GM23248 (cell line): ENCODE results near the gene SV2C. TPM values are rescaled to one million over a fixed set of nuclear protein-coding genes. Genes with fewer than 3 reads are reported as not detected.

Experiments used
- DNase-seq: peaks from one replicate; pipeline ENCODE4 v3.0.0-alpha.2; 2015
- H2AFZ ChIP-seq: fragments of 200-600 bp; sonication (generic); 2 replicates; pipeline ENCODE4 v1.6.1; 2016; ENCODE audit warnings: antibody characterized with exemption
- H3F3A ChIP-seq: fragments of 200-600 bp; sonication (generic); 2 replicates; pipeline ENCODE4 v1.6.1; 2016; ENCODE audit warnings: mild to moderate bottlenecking, antibody characterized with exemption, mixed run types; ENCODE audit not compliant: insufficient read depth
- H3K27ac ChIP-seq: fragments of 200-600 bp; sonication (generic); 2 replicates; pipeline ENCODE4 v1.5.1; 2016; ENCODE audit warnings: mild to moderate bottlenecking
- H3K27me3 ChIP-seq: fragments of 200-600 bp; sonication (generic); replicated peaks from 2 replicates; pipeline ENCODE4 v1.6.1; 2016; ENCODE audit warnings: mild to moderate bottlenecking; ENCODE audit not compliant: insufficient read depth
- H3K36me3 ChIP-seq: fragments of 200-600 bp; sonication (generic); 2 replicates; pipeline ENCODE4 v1.6.1; 2016; ENCODE audit warnings: low read depth, mild to moderate bottlenecking
- H3K4me1 ChIP-seq: fragments of 200-600 bp; sonication (generic); 2 replicates; pipeline ENCODE4 v1.6.1; 2016; ENCODE audit warnings: mild to moderate bottlenecking; ENCODE audit not compliant: insufficient read depth
- H3K4me2 ChIP-seq: fragments of 200-600 bp; sonication (generic); one replicate; pipeline ENCODE4 v1.6.1; 2016; ENCODE audit warnings: mild to moderate bottlenecking; ENCODE audit not compliant: unreplicated experiment
- H3K4me3 ChIP-seq: fragments of 200-600 bp; sonication (generic); 2 replicates; pipeline ENCODE4 v1.5.1; 2016; ENCODE audit warnings: mild to moderate bottlenecking
- H3K79me2 ChIP-seq: fragments of 200-600 bp; sonication (generic); 2 replicates; pipeline ENCODE4 v1.6.1; 2016; ENCODE audit warnings: mild to moderate bottlenecking; ENCODE audit not compliant: insufficient read depth
- H3K9ac ChIP-seq: fragments of 200-600 bp; sonication (generic); 2 replicates; pipeline ENCODE4 v1.6.1; 2016; ENCODE audit warnings: mild to moderate bottlenecking
- H3K9me2 ChIP-seq: fragments of 200-600 bp; sonication (generic); 2 replicates; pipeline ENCODE4 v1.6.1; 2016; ENCODE audit warnings: mixed run types, mild to moderate bottlenecking, moderate library complexity; ENCODE audit not compliant: insufficient read depth
- H3K9me3 ChIP-seq: fragments of 200-600 bp; sonication (generic); one replicate; pipeline ENCODE4 v1.6.1; 2017; ENCODE audit warnings: low read depth
- H4K20me1 ChIP-seq: fragments of 200-600 bp; sonication (generic); 2 replicates; pipeline ENCODE4 v1.6.0; 2016; ENCODE audit not compliant: insufficient read depth
- EZH2 ChIP-seq: fragments of 200-600 bp; sonication (generic); IDR thresholded peaks from 2 replicates; pipeline ENCODE4 v1.6.1; 2018; ENCODE audit warnings: antibody characterized with exemption, mild to moderate bottlenecking; ENCODE audit not compliant: insufficient read depth, poor library complexity, severe bottlenecking
- EZH2phosphoT487 ChIP-seq: fragments of 200-600 bp; sonication (generic); IDR thresholded peaks from 2 replicates; pipeline ENCODE4 v1.6.1; 2018; ENCODE audit warnings: antibody characterized with exemption, moderate library complexity, mild to moderate bottlenecking, low read depth; ENCODE audit not compliant: insufficient read depth
- WGBS, 2 experiments: methylation state at CpG; one replicate each; pipeline ENCODE4 v1.1.6; 2015 to 2017; ENCODE audit warnings: low lambda C conversion rate in 2 of 2, low coverage in 1 of 2; ENCODE audit errors: missing lambda C conversion rate in 2 of 2; 5-methylcytosine and 5-hydroxymethylcytosine counted together
- in situ Hi-C: fragments of 300-500 bp; cut with MboI; formaldehyde crosslinking; loops from 2 replicates; pipeline ENCODE4 v1.15.0; 2020
- polyA plus RNA-seq: library from polyadenylated mRNA; unstranded; fragments of >200 nt; fragmentation: Nextera tagmentation; extraction: Ambion mirVana; gene quantifications from 2 replicates; pipeline ENCODE4 v1.2.1, GENCODE V29; 2016
- total RNA-seq: library from RNA; depleted of rRNA; stranded (reverse); fragments of >200 nt; shearing (Covaris generic); gene quantifications from 2 replicates; pipeline ENCODE4 v1.2.3, GENCODE V29; 2014

Gene SV2C
- total and polyA plus RNA-seq, 2 experiments from 2014 or later, result not detected

DNA sequence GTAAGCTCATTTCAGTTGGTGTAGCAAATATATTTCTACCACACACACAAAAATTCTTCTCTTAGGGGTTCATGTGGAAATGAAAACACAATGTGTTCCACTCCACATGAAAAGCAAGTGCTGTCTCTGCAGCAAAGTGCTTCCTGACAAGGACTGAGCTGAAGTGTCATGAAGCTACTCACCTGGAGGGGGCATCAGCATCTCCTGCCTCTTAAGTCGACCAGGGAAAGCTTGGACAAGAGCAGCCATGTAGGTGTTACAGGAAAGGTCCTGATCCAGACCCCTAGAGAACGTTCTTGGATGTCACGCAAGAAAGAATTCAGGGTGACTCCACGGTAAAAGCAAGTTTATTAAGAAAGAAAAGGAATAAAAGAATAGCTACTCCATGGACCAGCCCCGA is 62.8 kb downstream of the SV2C start:
- Histone ChIP-seq H3K79me2 (no peaks in the 10 kb centered on the region), H3K9me3 (no peaks in the 10 kb centered on the region), H3K27me3 (no peaks in the 10 kb centered on the region), H3K9me2 (no peaks in the 10 kb centered on the region), H3K36me3 (no peaks in the 10 kb centered on the region), H3K27ac (no peak overlapping the region), H3K4me2 (no peak overlapping the region), H3F3A (no peaks in the 10 kb centered on the region), H3K4me1 (no peaks in the 10 kb centered on the region), H3K4me3 (no peak overlapping the region), H3K9ac (no peak overlapping the region), H4K20me1 (no peaks in the 10 kb centered on the region), H2AFZ (no peak overlapping the region)
- WGBS, 2 experiments, result 36 to 49% methylated on average over 5 of the region's 5 CpGs
- no peak for TF ChIP-seq EZH2
- no peak for TF ChIP-seq EZH2phosphoT487
- peak; percentile 6 for DNase-seq
- in situ Hi-C loops, result no loop called here

DNA sequence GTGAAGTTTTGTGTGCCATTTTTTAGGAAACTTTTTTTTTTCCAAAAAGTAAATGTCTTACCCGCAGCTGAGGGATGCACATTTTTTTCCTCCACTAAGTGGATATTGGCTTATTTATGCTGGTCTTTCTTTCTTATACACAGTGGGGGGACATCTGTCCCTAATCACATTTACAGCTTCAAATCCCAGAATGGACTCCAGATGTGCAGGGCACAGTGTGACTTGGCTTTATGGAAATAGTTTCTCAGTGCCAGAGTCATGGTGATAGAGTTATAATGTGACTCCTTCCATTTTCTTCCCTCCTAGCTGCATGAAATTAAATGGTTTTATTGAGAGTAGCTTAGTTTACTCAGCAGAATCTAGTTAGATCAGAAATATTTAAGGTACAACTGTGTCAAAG is 66.5 kb downstream of the SV2C start:
- Histone ChIP-seq H3K9me3 (no peaks in the 10 kb centered on the region), H3K27me3 (no peaks in the 10 kb centered on the region), H3K27ac (no peak overlapping the region), H3K4me3 (no peak overlapping the region), H2AFZ (no peak overlapping the region), H3K4me2 (no peak overlapping the region), H3K9ac (no peak overlapping the region), H3K9me2 (no peaks in the 10 kb centered on the region), H3K36me3 (no peaks in the 10 kb centered on the region), H4K20me1 (no peaks in the 10 kb centered on the region), H3K4me1 (no peaks in the 10 kb centered on the region), H3F3A (no peaks in the 10 kb centered on the region), H3K79me2 (no peaks in the 10 kb centered on the region)
- no peak for DNase-seq
- in situ Hi-C loops, result no loop called here
- WGBS, 2 experiments, result 0% methylated on average over 1 of the region's 1 CpG
- TF ChIP-seq EZH2phosphoT487, result no peak

DNA sequence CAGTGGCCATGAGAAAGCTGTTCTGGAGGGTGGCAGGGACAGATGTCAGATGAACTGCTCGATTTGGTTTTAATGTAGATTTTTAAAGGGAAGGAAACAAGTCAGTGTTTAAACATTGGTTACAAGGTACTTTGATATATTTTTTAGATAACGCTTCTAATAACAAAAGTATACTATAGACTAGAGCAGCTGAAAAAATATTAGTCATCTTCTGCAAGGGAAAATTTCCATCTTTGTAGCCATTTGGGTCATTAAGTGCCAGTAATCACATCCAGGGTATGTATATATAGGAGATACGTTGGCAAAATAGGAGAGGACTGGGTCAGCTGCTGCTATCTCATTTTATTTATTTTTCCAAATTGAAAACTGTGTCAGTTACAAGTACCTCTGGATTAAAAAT is 69.0 kb downstream of the SV2C start:
- H3K27me3 ChIP-seq, result no peaks in the 10 kb centered on the region
- no peaks in the 10 kb centered on the region for H3K4me1 ChIP-seq
- no peak overlapping the region for H3K27ac ChIP-seq
- no peak overlapping the region for H3K4me3 ChIP-seq
- no peaks in the 10 kb centered on the region for H4K20me1 ChIP-seq
- no peak overlapping the region for H3K9ac ChIP-seq
- no peaks in the 10 kb centered on the region for H3K9me3 ChIP-seq
- H2AFZ ChIP-seq, result no peak overlapping the region
- H3K36me3 ChIP-seq, result no peaks in the 10 kb centered on the region
- 25 to 29% methylated on average over 3 of the region's 3 CpGs for WGBS, 2 experiments
- H3K4me2 ChIP-seq, result no peak overlapping the region
- H3K79me2 ChIP-seq, result no peaks in the 10 kb centered on the region
- DNase-seq, result no peak
- no peak for TF ChIP-seq EZH2phosphoT487
- TF ChIP-seq EZH2, result no peak
- H3F3A ChIP-seq, result no peaks in the 10 kb centered on the region
- in situ Hi-C loops, result no loop called here
- H3K9me2 ChIP-seq, result no peaks in the 10 kb centered on the region

DNA sequence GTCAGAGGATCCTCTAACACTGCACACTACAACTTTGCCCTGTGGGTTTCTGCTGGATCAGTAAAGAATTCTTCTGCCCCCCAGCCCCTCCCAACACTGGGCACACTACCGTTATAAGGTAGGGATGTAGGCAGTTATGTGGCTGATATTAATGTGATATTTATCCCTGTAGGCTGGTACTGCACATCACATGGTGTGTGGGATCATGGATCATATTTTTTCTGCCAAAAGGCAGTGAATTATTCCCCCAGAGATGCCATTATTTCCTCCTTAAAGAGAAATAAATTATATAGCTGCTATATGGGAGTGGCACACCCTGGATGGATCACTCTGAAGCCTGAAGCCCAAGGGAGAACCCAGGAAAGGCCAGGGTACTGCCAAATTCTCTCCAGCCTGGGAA is 69.5 kb downstream of the SV2C start:
- 40 to 63% methylated on average over 1 of the region's 1 CpG for WGBS, 2 experiments
- no peak overlapping the region for H3K27ac ChIP-seq
- no peak for DNase-seq

DNA sequence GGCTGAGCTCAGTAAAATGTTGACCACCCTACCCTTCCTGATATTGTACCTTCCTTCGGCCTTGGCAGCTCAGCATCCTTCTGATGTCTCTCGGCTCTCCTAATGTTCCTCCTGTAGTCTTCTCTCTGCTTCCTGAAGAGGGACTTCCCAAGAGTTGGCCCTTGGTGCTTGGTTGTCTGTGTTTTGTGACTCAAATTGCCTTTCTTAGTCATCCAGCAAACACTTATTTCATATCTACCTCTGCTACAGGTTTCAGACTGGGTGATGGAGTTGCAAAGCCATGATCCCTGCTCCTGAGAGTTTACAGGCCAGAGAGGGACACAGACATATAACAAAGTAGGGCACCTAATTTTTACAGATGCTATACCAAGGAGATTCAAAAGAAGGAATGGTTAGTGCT is 70.1 kb downstream of the SV2C start:
- H2AFZ ChIP-seq, result no peak overlapping the region
- no peaks in the 10 kb centered on the region for H3K27me3 ChIP-seq
- no peaks in the 10 kb centered on the region for H3K79me2 ChIP-seq
- H3K4me1 ChIP-seq, result no peaks in the 10 kb centered on the region
- no peaks in the 10 kb centered on the region for H3K9me3 ChIP-seq
- no peaks in the 10 kb centered on the region for H3K36me3 ChIP-seq
- H3K9me2 ChIP-seq, result no peaks in the 10 kb centered on the region
- no peak for DNase-seq
- H3F3A ChIP-seq, result no peaks in the 10 kb centered on the region
- H3K27ac ChIP-seq, result no peak overlapping the region
- no peak overlapping the region for H3K4me3 ChIP-seq
- no peak overlapping the region for H3K9ac ChIP-seq
- WGBS, 2 experiments, result 38 to 48% methylated on average over 2 of the region's 2 CpGs
- TF ChIP-seq EZH2, result no peak
- TF ChIP-seq EZH2phosphoT487, result no peak
- H4K20me1 ChIP-seq, result no peaks in the 10 kb centered on the region
- H3K4me2 ChIP-seq, result no peak overlapping the region
- in situ Hi-C loops, result no loop called here

More for the DNA sequence above, 69.5 kb downstream of the SV2C start:
- no peaks in the 10 kb centered on the region for H3K27me3 ChIP-seq
- no peaks in the 10 kb centered on the region for H4K20me1 ChIP-seq
- no peaks in the 10 kb centered on the region for H3K4me1 ChIP-seq
- no peak overlapping the region for H3K4me2 ChIP-seq
- no peaks in the 10 kb centered on the region for H3K9me2 ChIP-seq
- no peak overlapping the region for H2AFZ ChIP-seq
- H3K79me2 ChIP-seq, result no peaks in the 10 kb centered on the region
- no peaks in the 10 kb centered on the region for H3K9me3 ChIP-seq
- in situ Hi-C loops, result no loop called here
- no peaks in the 10 kb centered on the region for H3K36me3 ChIP-seq
- TF ChIP-seq EZH2 (no peak), EZH2phosphoT487 (no peak)
- H3K9ac ChIP-seq, result no peak overlapping the region
- H3K4me3 ChIP-seq, result no peak overlapping the region
- no peaks in the 10 kb centered on the region for H3F3A ChIP-seq
